ENCODE measurements around the gene ZER1. TPM values are rescaled to one million over a fixed set of nuclear protein-coding genes. Genes with fewer than 3 reads are reported as not detected.

ZER1 gene
- total RNA-seq, 2 donors from 2014 or later: 33.0 to 33.8 TPM

DNA sequence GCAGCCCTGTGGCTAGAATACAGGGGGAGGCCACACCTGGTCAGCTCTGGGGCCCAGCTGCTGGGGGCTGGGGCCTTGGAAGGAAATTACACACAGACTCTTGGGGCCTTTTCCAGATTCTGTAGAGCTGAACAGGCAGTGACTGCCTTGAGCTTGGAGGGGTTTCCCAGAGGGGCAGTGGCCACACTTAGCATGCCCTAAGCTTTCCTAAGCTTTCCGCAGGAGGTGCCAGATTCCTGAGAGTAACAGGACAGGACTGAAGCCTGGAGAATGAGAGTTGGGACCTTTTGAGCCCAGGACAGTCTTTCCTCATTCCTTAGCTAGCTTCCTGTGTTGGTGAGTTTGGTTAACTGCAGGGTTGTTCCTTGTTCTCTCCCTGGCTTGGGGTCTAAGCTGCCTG is 16.7 kb upstream of the ZER1 start:
- Mint-ChIP-seq H3K27me3 (ENCODE audit: insufficient read depth) (no peaks in the 10 kb centered on the region), H3K36me3 (ENCODE audit: low read depth) (peaks cover 31% of the 10 kb centered on the region), H3K9me3 (no peaks in the 10 kb centered on the region), H3K27ac (peak overlapping the region; percentile 83), H3K4me1 (peaks cover 12% of the 10 kb centered on the region), H3K4me3 (peak overlapping the region; percentile 85)
- H3K4me1 ChIP-seq (ENCODE audit: control insufficient read depth, insufficient read depth, low read length): peaks cover 7% of the 10 kb centered on the region
- 89 to 90% methylated on average over 1 of the region's 1 CpG for WGBS, 2 experiments (ENCODE audit: insufficient coverage in 1 of 2, insufficient read length in 1 of 2)
- DNase-seq: peak; percentile 60
- H3K36me3 ChIP-seq (ENCODE audit: control insufficient read depth, insufficient read depth, low read length): peaks cover 42% of the 10 kb centered on the region
- peak overlapping the region; percentile 16 for H3K9ac ChIP-seq (ENCODE audit: extremely low read depth, low read length, poor library complexity, severe bottlenecking)
- TF ChIP-seq, protein P1, sequence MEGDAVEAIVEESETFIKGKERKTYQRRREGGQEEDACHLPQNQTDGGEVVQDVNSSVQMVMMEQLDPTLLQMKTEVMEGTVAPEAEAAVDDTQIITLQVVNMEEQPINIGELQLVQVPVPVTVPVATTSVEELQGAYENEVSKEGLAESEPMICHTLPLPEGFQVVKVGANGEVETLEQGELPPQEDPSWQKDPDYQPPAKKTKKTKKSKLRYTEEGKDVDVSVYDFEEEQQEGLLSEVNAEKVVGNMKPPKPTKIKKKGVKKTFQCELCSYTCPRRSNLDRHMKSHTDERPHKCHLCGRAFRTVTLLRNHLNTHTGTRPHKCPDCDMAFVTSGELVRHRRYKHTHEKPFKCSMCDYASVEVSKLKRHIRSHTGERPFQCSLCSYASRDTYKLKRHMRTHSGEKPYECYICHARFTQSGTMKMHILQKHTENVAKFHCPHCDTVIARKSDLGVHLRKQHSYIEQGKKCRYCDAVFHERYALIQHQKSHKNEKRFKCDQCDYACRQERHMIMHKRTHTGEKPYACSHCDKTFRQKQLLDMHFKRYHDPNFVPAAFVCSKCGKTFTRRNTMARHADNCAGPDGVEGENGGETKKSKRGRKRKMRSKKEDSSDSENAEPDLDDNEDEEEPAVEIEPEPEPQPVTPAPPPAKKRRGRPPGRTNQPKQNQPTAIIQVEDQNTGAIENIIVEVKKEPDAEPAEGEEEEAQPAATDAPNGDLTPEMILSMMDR (conservative IDR thresholded peaks at IDR 0.05): no peak
- peak overlapping the region; percentile 95 for H3K4me3 ChIP-seq (ENCODE audit: low read length)
- H3K27ac ChIP-seq (ENCODE audit: low read depth, low read length): no peak overlapping the region
- no peaks in the 10 kb centered on the region for H3K9me3 ChIP-seq (ENCODE audit: control insufficient read depth, low read length)
- H3K27me3 ChIP-seq (ENCODE audit: control insufficient read depth, insufficient read depth, low read length, poor library complexity, severe bottlenecking): no peaks in the 10 kb centered on the region

DNA sequence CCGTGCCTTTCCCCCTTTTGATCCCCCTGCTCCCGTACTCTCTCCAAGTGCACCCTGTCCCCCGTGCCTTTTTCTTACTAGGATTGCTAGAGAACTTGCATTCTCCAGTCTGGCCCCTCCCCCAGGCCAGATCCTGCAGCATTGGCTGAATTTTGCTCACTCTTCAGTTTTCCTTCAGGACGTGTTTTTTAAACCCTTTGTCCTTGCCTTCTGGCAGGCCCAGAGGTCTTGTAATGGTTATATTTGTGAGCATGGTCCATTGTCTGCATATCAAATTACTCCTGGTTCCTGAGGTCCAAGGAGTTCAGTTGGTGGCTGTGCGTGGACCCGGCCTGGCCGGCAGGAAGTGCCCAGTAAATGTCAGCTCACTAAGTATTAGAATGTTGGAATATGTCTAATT is 15.9 kb upstream of the ZER1 start:
- 10 to 29% methylated on average over 2 to 6 of the region's 7 CpGs for WGBS, 2 experiments (ENCODE audit: insufficient coverage in 1 of 2, insufficient read length in 1 of 2)
- H3K36me3 Mint-ChIP-seq (ENCODE audit: low read depth): peaks cover 23% of the 10 kb centered on the region

DNA sequence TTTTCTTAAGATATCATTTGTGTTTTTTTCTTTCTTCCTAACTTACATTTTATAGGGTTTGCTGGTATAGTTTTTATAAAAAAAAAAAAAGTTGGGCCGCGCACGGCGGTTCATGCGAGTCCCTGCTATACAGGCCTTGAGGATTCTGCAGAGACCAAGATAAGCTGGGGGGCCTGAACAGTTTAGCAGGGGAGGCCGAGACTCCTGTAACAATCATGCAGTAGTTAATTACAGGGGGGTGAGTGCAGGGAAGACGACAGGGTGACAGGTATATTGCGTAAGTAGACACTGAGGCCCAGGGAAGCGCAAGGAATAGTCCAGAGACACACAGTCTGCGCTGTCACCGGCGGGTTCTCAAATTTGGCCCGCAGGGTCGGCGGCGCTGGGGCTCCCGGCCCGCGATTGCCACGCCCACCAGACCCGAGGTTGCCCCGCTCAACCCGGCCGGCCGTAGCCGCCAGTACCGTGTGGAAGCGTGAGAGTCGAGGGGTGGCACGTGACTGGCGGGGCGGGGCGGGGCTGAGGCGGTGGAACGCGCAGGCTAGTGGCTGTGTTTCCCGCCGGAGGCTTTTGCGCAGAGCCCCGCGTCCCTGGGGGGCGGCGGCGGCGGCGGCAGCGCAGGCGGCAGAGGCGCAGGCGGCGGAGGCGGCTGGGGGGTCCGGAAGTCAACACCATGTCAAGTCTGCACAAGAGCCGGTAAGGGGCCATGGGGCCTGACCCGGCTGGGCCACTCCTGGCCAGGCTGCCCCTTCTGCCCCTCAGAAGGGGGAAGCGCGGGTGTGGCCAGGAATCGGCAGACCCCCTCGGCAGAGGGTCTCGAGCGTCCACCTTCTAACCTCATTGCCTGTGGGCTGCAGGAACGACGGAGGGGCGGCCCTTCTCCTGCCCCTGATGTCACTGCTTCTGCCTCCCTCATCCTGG is 15.2 kb upstream of the ZER1 start, which contains the start of gene TBC1D13:
Gene TBC1D13 (plus strand): TSS at position 573 of the 921 bp plus-strand sequence. CDS start 101 bp downstream, at position 674.
- Histone ChIP-seq H3K27ac (ENCODE audit: low read depth, low read length) (peak within 1 kb of the TSS; percentile 63), H3K9me3 (ENCODE audit: control insufficient read depth, low read length) (no peaks in the 10 kb centered on the region), H3K36me3 (ENCODE audit: control insufficient read depth, insufficient read depth, low read length) (peaks cover 27% of the 10 kb centered on the region), H3K9ac (ENCODE audit: extremely low read depth, low read length, poor library complexity, severe bottlenecking) (peak within 1 kb of the TSS; percentile 73), H3K4me1 (ENCODE audit: control insufficient read depth, insufficient read depth, low read length) (peaks cover 7% of the 10 kb centered on the region), H3K27me3 (ENCODE audit: control insufficient read depth, insufficient read depth, low read length, poor library complexity, severe bottlenecking) (no peaks in the 10 kb centered on the region), H3K4me3 (ENCODE audit: low read length) (peak within 1 kb of the TSS; percentile 95)
- 11 to 21% methylated on average over 33 to 64 of the region's 64 CpGs for WGBS, 2 experiments (ENCODE audit: insufficient coverage in 1 of 2, insufficient read length in 1 of 2)
- Mint-ChIP-seq H3K36me3 (ENCODE audit: low read depth) (peaks cover 16% of the 10 kb centered on the region), H3K9me3 (peaks cover 4% of the 10 kb centered on the region), H3K27me3 (ENCODE audit: insufficient read depth) (peaks cover 2% of the 10 kb centered on the region), H3K27ac (peak within 1 kb of the TSS; percentile 83), H3K4me3 (peak within 1 kb of the TSS; percentile 85), H3K4me1 (peaks cover 12% of the 10 kb centered on the region)
- DNase-seq: peak; percentile 97
- TF ChIP-seq, protein P1 (conservative IDR thresholded peaks at IDR 0.05): no peak

More for the DNA sequence above, 15.9 kb upstream of the ZER1 start:
- Histone ChIP-seq H3K36me3 (ENCODE audit: control insufficient read depth, insufficient read depth, low read length) (peaks cover 34% of the 10 kb centered on the region), H3K9me3 (ENCODE audit: control insufficient read depth, low read length) (no peaks in the 10 kb centered on the region), H3K4me1 (ENCODE audit: control insufficient read depth, insufficient read depth, low read length) (peaks cover 7% of the 10 kb centered on the region), H3K4me3 (ENCODE audit: low read length) (peak overlapping the region; percentile 95), H3K9ac (ENCODE audit: extremely low read depth, low read length, poor library complexity, severe bottlenecking) (peak overlapping the region; percentile 73), H3K27ac (ENCODE audit: low read depth, low read length) (no peak overlapping the region), H3K27me3 (ENCODE audit: control insufficient read depth, insufficient read depth, low read length, poor library complexity, severe bottlenecking) (no peaks in the 10 kb centered on the region)
- H3K9me3 Mint-ChIP-seq: peaks cover 2% of the 10 kb centered on the region
- peaks cover 12% of the 10 kb centered on the region for H3K4me1 Mint-ChIP-seq
- peak overlapping the region; percentile 85 for H3K4me3 Mint-ChIP-seq
- peak overlapping the region; percentile 83 for H3K27ac Mint-ChIP-seq
- H3K27me3 Mint-ChIP-seq (ENCODE audit: insufficient read depth): no peaks in the 10 kb centered on the region
- DNase-seq: no peak
- TF ChIP-seq, protein P1 (conservative IDR thresholded peaks at IDR 0.05): no peak

Data from endodermal cell (in vitro differentiated cells).